Mesenchymal stem cell (in vitro differentiated cells and primary cell): ENCODE results near the gene ANGPT4.
"Not testable (repeated sequence)": the region's sequence is repeated elsewhere in the genome, so short reads cannot be mapped to it uniquely, and the experiment has no call there.

Source experiments
- DNase-seq: peaks from one replicate; pipeline ENCODE4 v3.0.0-alpha.2; 2013
- H2AFZ ChIP-seq: one replicate; pipeline ENCODE4 v1.6.1; 2013; ENCODE audit warnings: low read depth, mild to moderate bottlenecking, control low read depth, inconsistent platforms, low read length, moderate library complexity
- H2AK5ac ChIP-seq: 2 replicates; pipeline ENCODE4 v1.6.1; 2013; ENCODE audit warnings: low read length, moderate library complexity, mild to moderate bottlenecking, inconsistent platforms; ENCODE audit not compliant: severe bottlenecking
- H2BK120ac ChIP-seq: one replicate; pipeline ENCODE4 v1.6.1; 2013; ENCODE audit warnings: low read depth, mild to moderate bottlenecking, inconsistent platforms, low read length, moderate library complexity
- H2BK12ac ChIP-seq, 2 experiments: one replicate each; pipeline ENCODE4 v1.6.1; 2013; ENCODE audit warnings: inconsistent platforms in 2 of 2, low read length in 2 of 2, mild to moderate bottlenecking in 2 of 2, moderate library complexity in 2 of 2, control low read depth in 1 of 2
- H2BK15ac ChIP-seq: one replicate; pipeline ENCODE4 v1.6.1; 2013; ENCODE audit warnings: mild to moderate bottlenecking, low read depth, inconsistent platforms; ENCODE audit not compliant: poor library complexity, severe bottlenecking
- H2BK5ac ChIP-seq: 2 replicates; pipeline ENCODE4 v1.6.1; 2013; ENCODE audit warnings: low read depth, mild to moderate bottlenecking, low read length, control low read depth, inconsistent platforms; ENCODE audit not compliant: poor library complexity, severe bottlenecking
- H3K14ac ChIP-seq, 2 experiments: one replicate each; pipeline ENCODE4 v1.6.1; 2013; ENCODE audit warnings: inconsistent platforms in 2 of 2, low read length in 2 of 2, control low read depth in 1 of 2, mild to moderate bottlenecking in 1 of 2, moderate library complexity in 1 of 2
- H3K18ac ChIP-seq, 2 experiments: one replicate each; pipeline ENCODE4 v1.6.1; 2013; ENCODE audit warnings: inconsistent platforms in 2 of 2, low read length in 2 of 2, control low read depth in 1 of 2, low read depth in 1 of 2, mild to moderate bottlenecking in 1 of 2
- H3K23ac ChIP-seq, 2 experiments: one replicate each; pipeline ENCODE4 v1.6.1; 2013; ENCODE audit warnings: inconsistent platforms in 2 of 2, low read length in 2 of 2, mild to moderate bottlenecking in 2 of 2, moderate library complexity in 2 of 2, control low read depth in 1 of 2
- H3K27ac ChIP-seq: 2 replicates; pipeline ENCODE4 v1.5.1; 2013; ENCODE audit warnings: mild to moderate bottlenecking, moderate library complexity, low read length, control low read depth, inconsistent platforms; ENCODE audit not compliant: poor library complexity, severe bottlenecking
- H3K27me3 ChIP-seq, 2 experiments: 2 replicates each; pipeline versions ENCODE4 v1.6.1 to v1.7.0; 2013; ENCODE audit warnings: low read length in 2 of 2, mild to moderate bottlenecking in 2 of 2, moderate library complexity in 2 of 2, control low read depth in 1 of 2, inconsistent platforms in 1 of 2; ENCODE audit not compliant: control insufficient read depth in 1 of 2, insufficient read depth in 1 of 2
- H3K36me3 ChIP-seq, 2 experiments: 2 replicates each; pipeline versions ENCODE4 v1.6.1 to v1.7.0; 2013; ENCODE audit warnings: low read length in 2 of 2, control low read depth in 1 of 2, inconsistent platforms in 1 of 2, low read depth in 1 of 2, mild to moderate bottlenecking in 1 of 2; ENCODE audit not compliant: insufficient read depth in 2 of 2, control insufficient read depth in 1 of 2
- H3K4ac ChIP-seq, 2 experiments: one replicate each; pipeline ENCODE4 v1.6.1; 2013; ENCODE audit warnings: inconsistent platforms in 2 of 2, low read length in 2 of 2, mild to moderate bottlenecking in 2 of 2, moderate library complexity in 2 of 2, control low read depth in 1 of 2, low read depth in 1 of 2
- H3K4me1 ChIP-seq: 2 replicates; pipeline ENCODE4 v1.6.1; 2013; ENCODE audit warnings: low read depth, low read length, control low read depth; ENCODE audit not compliant: control insufficient read depth, insufficient read depth
- H3K4me2 ChIP-seq: 2 replicates; pipeline ENCODE4 v1.6.1; 2013; ENCODE audit warnings: low read length, mild to moderate bottlenecking, inconsistent platforms; ENCODE audit not compliant: poor library complexity, severe bottlenecking
- H3K4me3 ChIP-seq, 2 experiments: 2 replicates each; pipeline versions ENCODE4 v1.5.1 to v1.7.0; 2013; ENCODE audit warnings: low read length in 2 of 2, mild to moderate bottlenecking in 2 of 2, control low read depth in 1 of 2, low read depth in 1 of 2; ENCODE audit not compliant: insufficient read depth in 1 of 2
- H3K79me1 ChIP-seq: replicated peaks from 2 replicates; pipeline ENCODE4 v1.6.1; 2013; ENCODE audit warnings: mild to moderate bottlenecking, control low read depth, low read length, inconsistent platforms; ENCODE audit not compliant: poor library complexity, severe bottlenecking
- H3K9ac ChIP-seq: 2 replicates; pipeline ENCODE4 v1.7.0; 2013; ENCODE audit warnings: mild to moderate bottlenecking, low read length, moderate library complexity
- H3K9me3 ChIP-seq: 2 replicates; pipeline ENCODE4 v1.7.0; 2013; ENCODE audit warnings: mild to moderate bottlenecking, low read length; ENCODE audit not compliant: control insufficient read depth
- H4K8ac ChIP-seq: one replicate; pipeline ENCODE4 v1.6.1; 2013; ENCODE audit warnings: inconsistent platforms, mild to moderate bottlenecking, low read length, moderate library complexity
- H4K91ac ChIP-seq: one replicate; pipeline ENCODE4 v1.6.1; 2013; ENCODE audit warnings: mild to moderate bottlenecking, low read length, inconsistent platforms
- WGBS: methylation state at CpG from one replicate; pipeline ENCODE4 v1.1.7; 2013; ENCODE audit warnings: mixed read lengths; 5-methylcytosine and 5-hydroxymethylcytosine counted together

The ANGPT4 gene

GRCh38 chr20:848731-849130 lies 67.4 kb downstream of the ANGPT4 start:
- not testable (repeated sequence) for H3K27ac ChIP-seq, H2BK5ac ChIP-seq, H3K27me3 ChIP-seq, H3K23ac ChIP-seq, H2BK15ac ChIP-seq, H3K9me3 ChIP-seq, H3K18ac ChIP-seq, H3K4ac ChIP-seq, H4K8ac ChIP-seq, H2BK120ac ChIP-seq, H3K4me3 ChIP-seq, H3K36me3 ChIP-seq, H2AFZ ChIP-seq, DNase-seq, H3K14ac ChIP-seq, H2BK12ac ChIP-seq, H3K4me2 ChIP-seq, H4K91ac ChIP-seq, H3K9ac ChIP-seq, H2AK5ac ChIP-seq
- 95% methylated on average over 8 of the region's 8 CpGs for WGBS
- peaks cover 11% of the 10 kb centered on the region for H3K4me1 ChIP-seq
- H3K79me1 ChIP-seq, result peaks cover 16% of the 10 kb centered on the region

- H2BK15ac ChIP-seq, result no peak overlapping the region
- H2AK5ac ChIP-seq, result no peak overlapping the region
- H4K91ac ChIP-seq, result no peak overlapping the region
- no peak overlapping the region for H3K4me2 ChIP-seq
- 92% methylated on average over 5 of the region's 5 CpGs for WGBS
- no peak overlapping the region for H2BK12ac ChIP-seq
- H2BK120ac ChIP-seq, result no peak overlapping the region
- H3K9ac ChIP-seq, result no peak overlapping the region
- no peak overlapping the region for H4K8ac ChIP-seq
- no peak overlapping the region for H3K23ac ChIP-seq
- no peak overlapping the region for H3K14ac ChIP-seq
- peaks cover 0 to 7% of the 10 kb centered on the region in 2 experiments for H3K36me3 ChIP-seq
- H3K18ac ChIP-seq, result no peak overlapping the region
- H3K27me3 ChIP-seq, result peaks cover 0 to 4% of the 10 kb centered on the region in 2 experiments
- no peak overlapping the region for H2BK5ac ChIP-seq
- H3K79me1 ChIP-seq, result peaks cover 16% of the 10 kb centered on the region
- H2AFZ ChIP-seq, result no peak overlapping the region
- no peak overlapping the region for H3K4me3 ChIP-seq
- no peak for DNase-seq
- H3K4ac ChIP-seq, result no peak overlapping the region
- H3K27ac ChIP-seq, result no peak overlapping the region
- peaks cover 11% of the 10 kb centered on the region for H3K4me1 ChIP-seq
- H3K9me3 ChIP-seq, result no peaks in the 10 kb centered on the region
Measured at GRCh38 chr20:848193-848592, 67.9 kb downstream of the ANGPT4 start.

- Histone ChIP-seq H3K9ac (no peak overlapping the region), H3K9me3 (no peaks in the 10 kb centered on the region), H2BK15ac (no peak overlapping the region), H2BK12ac (no peak overlapping the region), H3K4me1 (peaks cover 17% of the 10 kb centered on the region), H3K23ac (no peak overlapping the region), H3K27ac (no peak overlapping the region), H3K14ac (no peak overlapping the region), H3K4me3 (no peak overlapping the region), H4K8ac (no peak overlapping the region), H2BK5ac (no peak overlapping the region), H3K36me3 (peaks cover 0 to 7% of the 10 kb centered on the region in 2 experiments), H3K4ac (no peak overlapping the region), H3K27me3 (peaks cover 8 to 17% of the 10 kb centered on the region in 2 experiments), H2AFZ (no peak overlapping the region), H2AK5ac (no peak overlapping the region), H3K18ac (no peak overlapping the region), H4K91ac (no peak overlapping the region), H2BK120ac (no peak overlapping the region), H3K4me2 (no peak overlapping the region), H3K79me1 (peaks cover 18% of the 10 kb centered on the region)
- WGBS, result 82% methylated on average over 5 of the region's 7 CpGs
- no peak for DNase-seq
Measured at GRCh38 chr20:846894-847278, 69.2 kb downstream of the ANGPT4 start.

- whole genome bisulfite sequencing, result 97% methylated on average over 10 of the region's 11 CpGs
- H3K4me1 ChIP-seq, result peaks cover 23% of the 10 kb centered on the region
- H2BK12ac ChIP-seq, result no peak overlapping the region
- H3K9me3 ChIP-seq, result no peaks in the 10 kb centered on the region
- no peak overlapping the region for H3K14ac ChIP-seq
- H3K23ac ChIP-seq, result no peak overlapping the region
- peaks cover 22% of the 10 kb centered on the region for H3K79me1 ChIP-seq
- H2BK15ac ChIP-seq, result no peak overlapping the region
- DNase-seq, result no peak
- no peak overlapping the region for H2BK5ac ChIP-seq
- no peak overlapping the region for H4K91ac ChIP-seq
- no peak overlapping the region for H2AK5ac ChIP-seq
- peaks cover 0 to 7% of the 10 kb centered on the region in 2 experiments for H3K36me3 ChIP-seq
- H3K4me3 ChIP-seq, result no peak overlapping the region
- H2AFZ ChIP-seq, result no peak overlapping the region
- H3K27me3 ChIP-seq, result peaks cover 14 to 24% of the 10 kb centered on the region in 2 experiments
- no peak overlapping the region for H3K9ac ChIP-seq
- no peak overlapping the region for H4K8ac ChIP-seq
- no peak overlapping the region for H3K27ac ChIP-seq
- no peak overlapping the region for H3K18ac ChIP-seq
- H2BK120ac ChIP-seq, result no peak overlapping the region
- H3K4me2 ChIP-seq, result no peak overlapping the region
- H3K4ac ChIP-seq, result no peak overlapping the region
Measured at GRCh38 chr20:845941-846893, 69.9 kb downstream of the ANGPT4 start.
